B cell (primary cell): Measurements from ENCODE around the gene HUS1. TPM values are rescaled to one million over a fixed set of nuclear protein-coding genes. Genes with fewer than 3 reads are reported as not detected.

Experiments used
- ATAC-seq: fragments of 200-7000 bp; cut with Tn5 transposase; one replicate; pipeline ENCODE4 v1.10.0; 2021; ENCODE audit warnings: low read depth, mild to moderate bottlenecking, moderate number of reproducible peaks, moderate library complexity
- CTCF ChIA-PET: fragments of 350-600 bp; sonication (Branson Sonifier 250); formaldehyde crosslinking; loops from one replicate; lab custom pipeline; 2021; ENCODE audit warnings: antibody characterized with exemption, inconsistent platforms; lab: Charles Lee
- POLR2A ChIA-PET: fragments of 350-600 bp; sonication (Branson Sonifier 250); formaldehyde crosslinking; loops from one replicate; lab custom pipeline; 2021; ENCODE audit warnings: antibody characterized with exemption; lab: Charles Lee
- DNase-seq: peaks from one replicate; pipeline ENCODE4 v3.0.0; 2013
- H2AFZ ChIP-seq: 2 replicates; pipeline ENCODE4 v1.6.1; 2012; ENCODE audit warnings: mild to moderate bottlenecking, low read depth, low read length; ENCODE audit not compliant: insufficient read depth, poor library complexity, severe bottlenecking
- H3K27ac ChIP-seq, 2 donors: 1 replicate in 1 of 2; 2 replicates in 1 of 2; pipeline ENCODE4 v1.5.1; 2012 to 2013; ENCODE audit warnings: low read length in 2 of 2, mild to moderate bottlenecking in 2 of 2, moderate library complexity in 1 of 2
- H3K27me3 ChIP-seq, 4 experiments: fragments of 200-600 bp in 1 of 4; sonication (generic) in 1 of 4; replicated peaks in 1 of 4; 1 replicate in 2 of 4; 2 replicates in 2 of 4; pipeline versions ENCODE4 v1.6.1 to v1.7.0; 2013 to 2016; ENCODE audit warnings: low read length in 3 of 4, mild to moderate bottlenecking in 2 of 4, mixed read lengths in 1 of 4, moderate library complexity in 1 of 4; ENCODE audit not compliant: insufficient read depth in 4 of 4, control insufficient read depth in 3 of 4; ENCODE audit errors: control extremely low read depth in 1 of 4
- H3K36me3 ChIP-seq, 2 experiments: replicated peaks in 1 of 2; 1 replicate in 1 of 2; 2 replicates in 1 of 2; pipeline versions ENCODE4 v1.6.1 to v1.7.1; 2013; ENCODE audit warnings: low read length in 1 of 2; ENCODE audit not compliant: insufficient read depth in 2 of 2, control insufficient read depth in 1 of 2; ENCODE audit errors: control extremely low read depth in 1 of 2, extremely low read depth in 1 of 2
- H3K4me1 ChIP-seq, 2 donors: fragments of 200-600 bp in 1 of 2; sonication (generic) in 1 of 2; 1 replicate in 1 of 2; 2 replicates in 1 of 2; pipeline versions ENCODE4 v1.5.1 to v1.6.1; 2013 to 2017; ENCODE audit warnings: low read length in 2 of 2; ENCODE audit not compliant: control insufficient read depth in 2 of 2, insufficient read depth in 2 of 2
- H3K4me2 ChIP-seq: replicated peaks from 2 replicates; pipeline ENCODE3; 2012; ENCODE audit warnings: mild to moderate bottlenecking, low read depth, low read length; ENCODE audit not compliant: poor library complexity, severe bottlenecking
- H3K4me3 ChIP-seq, 5 experiments: fragments of 200-600 bp in 1 of 5; sonication (generic) in 1 of 5; 1 replicate in 3 of 5; 2 replicates in 2 of 5; pipeline versions ENCODE4 v1.5.1 to v1.7.0; 2011 to 2016; ENCODE audit warnings: low read length in 4 of 5, mild to moderate bottlenecking in 4 of 5, low read depth in 2 of 5, control low read depth in 1 of 5, moderate library complexity in 1 of 5; ENCODE audit not compliant: insufficient read depth in 1 of 5; ENCODE audit errors: control extremely low read depth in 1 of 5, extremely low read depth in 1 of 5
- H3K79me2 ChIP-seq: fragments of 200-600 bp; sonication (generic); one replicate; pipeline ENCODE4 v1.6.0; 2016; ENCODE audit warnings: low read length; ENCODE audit not compliant: control insufficient read depth, insufficient read depth
- H3K9ac ChIP-seq: fragments of 200-600 bp; sonication (generic); 2 replicates; pipeline ENCODE4 v1.6.1; 2017; ENCODE audit warnings: mild to moderate bottlenecking, low read length, moderate library complexity
- H3K9me3 ChIP-seq, 3 donors: one replicate each; pipeline versions ENCODE4 v1.6.1 to v1.7.1; 2013; ENCODE audit warnings: low read length in 2 of 3; ENCODE audit not compliant: control insufficient read depth in 2 of 3, insufficient read depth in 1 of 3; ENCODE audit errors: control extremely low read depth in 1 of 3
- H4K20me1 ChIP-seq: 2 replicates; pipeline ENCODE4 v1.6.0; 2012; ENCODE audit warnings: mild to moderate bottlenecking, low read length; ENCODE audit not compliant: insufficient read depth, control insufficient read depth, poor library complexity, severe bottlenecking
- H3K27ac Mint-ChIP-seq: one replicate; pipeline ENCODE4 v1.8.0; 2021; ENCODE audit warnings: mixed read lengths
- H3K27me3 Mint-ChIP-seq: one replicate; pipeline ENCODE4 v1.8.0; 2021; ENCODE audit warnings: mixed read lengths
- H3K4me1 Mint-ChIP-seq: one replicate; pipeline ENCODE4 v1.8.0; 2021; ENCODE audit warnings: mixed read lengths
- H3K4me3 Mint-ChIP-seq: one replicate; pipeline ENCODE4 v1.8.0; 2021; ENCODE audit warnings: mixed read lengths
- H3K9me3 Mint-ChIP-seq: one replicate; pipeline ENCODE4 v1.8.0; 2022; ENCODE audit warnings: mixed read lengths; ENCODE audit not compliant: insufficient read depth
- CTCF ChIP-seq: fragments of 200-600 bp; IDR thresholded peaks from one replicate; pipeline ENCODE4 v1.8.0; 2022; ENCODE audit warnings: antibody characterized with exemption, mild to moderate bottlenecking
- EZH2 ChIP-seq: IDR thresholded peaks from 2 replicates; pipeline ENCODE4 v1.6.1; 2012; ENCODE audit warnings: borderline replicate concordance, low read depth, mild to moderate bottlenecking, moderate library complexity, low read length; ENCODE audit not compliant: insufficient read depth, poor library complexity, severe bottlenecking
- WGBS: methylation state at CpG from one replicate; pipeline ENCODE4 v1.1.5; 2013; ENCODE audit warnings: missing lambda C conversion rate; ENCODE audit not compliant: insufficient coverage; 5-methylcytosine and 5-hydroxymethylcytosine counted together
- intact Hi-C: fragments of 100-400 bp; cut with micrococcal nuclease; formaldehyde crosslinking; loops from one replicate; pipeline ENCODE4 v1.10.0; 2022
- polyA plus RNA-seq: library from polyadenylated mRNA; depleted of rRNA; stranded (reverse); fragments of >200 nt; gene quantifications from 2 replicates; pipeline ENCODE4 v1.2.3, GENCODE V29; 2012
- total RNA-seq, 2 donors: library from RNA; stranded (reverse); fragments of 120-200 nt in 1 of 2; gene quantifications; 1 replicate in 1 of 2; 2 replicates in 1 of 2; pipeline versions ENCODE4 v1.2.3 to v1.2.4, GENCODE V29; 2013 to 2022

The HUS1 gene
- total and polyA plus RNA-seq, 2 donors (not counting 1 experiment from before 2014, with no cell fraction given) = 37.7 to 61.6 TPM

- H3K4me3 ChIP-seq = no peak overlapping the region
- Mint-ChIP-seq H3K27ac (no peak overlapping the region), H3K4me3 (no peak overlapping the region), H3K27me3 (peaks cover 7% of the 10 kb centered on the region), H3K9me3 (no peaks in the 10 kb centered on the region), H3K4me1 (peaks cover 40% of the 10 kb centered on the region)
- intact Hi-C loops = loop anchor here (10.0 kb wide), 1 partner anchor 448 kb away; no protein-coding TSS in a partner anchor
- no peak for TF ChIP-seq EZH2
- no peak for TF ChIP-seq CTCF
- no peak overlapping the region for H3K9ac ChIP-seq
- H3K36me3 ChIP-seq = no peaks in the 10 kb centered on the region
- WGBS = 84% methylated on average over 7 of the region's 8 CpGs
- peaks cover 31 to 35% of the 10 kb centered on the region in 2 donors for H3K4me1 ChIP-seq
- ATAC-seq (no peak), DNase-seq (no peak)
- no peaks in the 10 kb centered on the region for H4K20me1 ChIP-seq
- CTCF ChIA-PET = interaction anchor here (0.7 to 2.2 kb wide), 2 partner anchors 12 to 667 kb away, joined by 3 to 8 read pairs; no protein-coding TSS in a partner anchor
- no peaks in the 10 kb centered on the region for H3K9me3 ChIP-seq
- no peak overlapping the region for H2AFZ ChIP-seq
- H3K79me2 ChIP-seq = no peaks in the 10 kb centered on the region
- no peak overlapping the region for H3K4me2 ChIP-seq
- no peak overlapping the region for H3K27ac ChIP-seq
- H3K27me3 ChIP-seq = no peaks in the 10 kb centered on the region
- POLR2A ChIA-PET = no interaction called here
Observed at GRCh38 chr7:47933215-47933614, 46.2 kb downstream of the HUS1 start.

- Mint-ChIP-seq H3K4me3 (no peak overlapping the region), H3K27ac (no peak overlapping the region), H3K9me3 (no peaks in the 10 kb centered on the region), H3K27me3 (peaks cover 7% of the 10 kb centered on the region), H3K4me1 (peaks cover 39% of the 10 kb centered on the region)
- intact Hi-C loops = loop anchor here (10.0 kb wide), 1 partner anchor 448 kb away; no protein-coding TSS in a partner anchor
- no peaks in the 10 kb centered on the region for H3K36me3 ChIP-seq
- H2AFZ ChIP-seq = no peak overlapping the region
- DNase-seq (no peak), ATAC-seq (no peak)
- H3K9ac ChIP-seq = no peak overlapping the region
- H3K4me2 ChIP-seq = no peak overlapping the region
- H3K9me3 ChIP-seq = no peaks in the 10 kb centered on the region
- no peak overlapping the region for H3K27ac ChIP-seq
- POLR2A ChIA-PET = no interaction called here
- H3K4me1 ChIP-seq = peaks cover 24 to 29% of the 10 kb centered on the region in 2 donors
- H3K4me3 ChIP-seq = no peak overlapping the region
- H3K27me3 ChIP-seq = no peaks in the 10 kb centered on the region
- CTCF ChIA-PET = interaction anchor here (0.7 kb wide), 1 partner anchor 12 kb away, joined by 3 read pairs; no protein-coding TSS in a partner anchor
- TF ChIP-seq CTCF (no peak), EZH2 (no peak)
- 94% methylated on average over 11 of the region's 11 CpGs for WGBS
- no peaks in the 10 kb centered on the region for H3K79me2 ChIP-seq
- no peaks in the 10 kb centered on the region for H4K20me1 ChIP-seq
Observed at GRCh38 chr7:47932466-47933037, 46.9 kb downstream of the HUS1 start.
